Stimulated activated CD4-positive, alpha-beta T cell treated with anti-CD3 and anti-CD28 coated beads, TNF-alpha, amount 100 ng/mL, for 1 hour (primary cell): ENCODE data around the gene CADM3.

Experiments used
- DNase-seq, 3 donors: peaks; one replicate each; pipeline ENCODE4 v3.0.0-alpha.2; 2020; ENCODE audit warnings: low read depth in 3 of 3, low spot score in 1 of 3

The CADM3 gene

DNA sequence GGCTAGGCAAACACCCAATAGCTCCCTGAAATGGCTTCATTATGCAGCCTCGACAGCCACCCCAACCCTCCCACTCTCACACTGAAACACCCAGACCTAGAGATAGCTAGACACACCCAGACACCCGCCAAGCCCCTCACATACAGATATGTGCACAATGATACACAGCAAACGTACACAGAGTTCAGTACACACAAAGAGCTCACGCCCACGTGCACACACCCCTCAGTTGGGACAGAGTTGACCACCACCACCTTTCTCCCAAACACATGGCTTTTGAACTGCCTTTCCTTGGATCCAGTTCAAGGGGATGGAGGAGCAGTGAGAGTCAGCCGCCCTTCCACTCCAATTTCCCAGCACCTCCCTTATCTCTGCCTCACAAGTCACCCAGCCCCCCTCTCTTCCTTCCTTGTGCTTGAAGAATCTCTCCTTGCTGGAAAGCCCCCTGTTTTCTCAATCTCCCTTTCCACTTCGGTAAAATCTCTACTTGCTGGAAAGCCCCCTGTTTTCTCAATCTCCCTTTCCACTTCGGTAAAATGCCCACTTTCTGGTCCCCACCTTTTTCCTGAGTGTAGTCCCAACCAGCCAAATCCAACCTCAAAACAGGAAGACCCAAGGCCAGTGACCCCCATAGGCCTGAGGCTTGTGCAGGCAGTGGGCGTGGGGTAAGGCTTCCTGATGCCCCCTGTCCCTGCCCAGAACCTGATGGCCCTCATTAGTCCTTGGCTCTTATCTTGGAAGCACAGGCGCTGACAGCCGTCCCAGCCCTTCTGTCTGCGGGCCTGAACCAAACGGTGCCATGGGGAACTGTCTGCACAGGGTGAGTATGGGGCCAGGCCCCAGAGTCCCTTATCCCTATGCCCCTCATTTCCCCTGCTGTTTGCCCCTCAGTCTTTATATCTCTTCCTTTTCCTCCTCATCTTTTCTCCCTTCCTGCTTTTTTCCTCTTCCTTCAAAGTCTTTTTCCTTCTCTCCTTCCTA is 33.0 kb downstream of the CADM3 start, which contains the start of gene ACKR1:
Gene ACKR1, plus strand, starts transcription at position 715 of the 981 bp plus-strand sequence. Its CDS starts 85 bp downstream, at position 800.
- DNase-seq, result no peak

GRCh38 chr1:159205225-159205624 is 33.8 kb downstream of the CADM3 start:
- DNase-seq, result no peak

GRCh38 chr1:159206110-159206509 is 34.7 kb downstream of the CADM3 start:
- no peak for DNase-seq

GRCh38 chr1:159207080-159207479 is 35.7 kb downstream of the CADM3 start:
- DNase-seq, result no peak

- no peak for DNase-seq
Measured at GRCh38 chr1:159207774-159208173, 36.4 kb downstream of the CADM3 start.

GRCh38 chr1:159208175-159208825 is 36.9 kb downstream of the CADM3 start:
- DNase-seq, result no peak

- DNase-seq, result no peak
Measured at GRCh38 chr1:159209061-159209460, 37.6 kb downstream of the CADM3 start.

DNA sequence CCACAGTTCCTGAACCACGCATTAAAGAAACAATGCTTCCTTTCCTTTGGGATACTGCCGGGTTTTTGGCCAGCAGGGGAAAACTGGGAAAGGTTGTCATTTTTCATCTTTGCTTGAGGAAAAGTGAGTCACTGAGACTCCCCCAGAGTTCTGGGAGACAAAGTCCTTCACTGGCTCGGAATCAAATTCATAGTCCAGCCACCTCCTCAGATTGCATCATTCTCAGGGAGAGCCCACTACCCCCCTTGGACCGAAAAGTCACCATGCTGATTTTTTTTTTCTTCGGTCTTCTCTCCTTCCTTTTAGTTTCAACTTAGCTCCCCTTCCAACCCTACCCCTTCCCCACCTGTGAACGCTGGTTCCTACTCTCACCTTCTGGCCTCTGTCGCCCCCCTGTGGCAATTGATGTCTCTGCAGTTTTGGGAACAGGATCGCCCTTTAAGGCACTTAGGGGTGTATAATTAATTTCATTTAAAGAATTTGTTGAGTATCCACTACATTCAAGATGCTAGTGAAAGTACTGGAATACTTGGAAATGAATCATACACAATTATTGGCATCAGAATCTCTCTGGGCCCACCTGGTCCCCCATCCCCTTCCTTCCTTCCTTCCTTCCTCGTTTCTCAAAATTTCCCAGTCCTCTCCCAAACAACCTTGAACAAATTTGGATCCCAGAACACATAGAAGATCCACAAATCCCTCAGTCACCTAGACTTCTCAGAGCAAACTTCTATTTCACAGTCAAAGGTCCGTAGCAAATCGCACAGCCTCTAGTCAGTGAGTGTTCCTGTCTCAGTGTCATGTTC is 40.1 kb downstream of the CADM3 start:
- peak in 1 of 3 donors; percentile 37 for DNase-seq

- no peak for DNase-seq
Measured at GRCh38 chr1:159212596-159212995, 41.2 kb downstream of the CADM3 start.

DNA sequence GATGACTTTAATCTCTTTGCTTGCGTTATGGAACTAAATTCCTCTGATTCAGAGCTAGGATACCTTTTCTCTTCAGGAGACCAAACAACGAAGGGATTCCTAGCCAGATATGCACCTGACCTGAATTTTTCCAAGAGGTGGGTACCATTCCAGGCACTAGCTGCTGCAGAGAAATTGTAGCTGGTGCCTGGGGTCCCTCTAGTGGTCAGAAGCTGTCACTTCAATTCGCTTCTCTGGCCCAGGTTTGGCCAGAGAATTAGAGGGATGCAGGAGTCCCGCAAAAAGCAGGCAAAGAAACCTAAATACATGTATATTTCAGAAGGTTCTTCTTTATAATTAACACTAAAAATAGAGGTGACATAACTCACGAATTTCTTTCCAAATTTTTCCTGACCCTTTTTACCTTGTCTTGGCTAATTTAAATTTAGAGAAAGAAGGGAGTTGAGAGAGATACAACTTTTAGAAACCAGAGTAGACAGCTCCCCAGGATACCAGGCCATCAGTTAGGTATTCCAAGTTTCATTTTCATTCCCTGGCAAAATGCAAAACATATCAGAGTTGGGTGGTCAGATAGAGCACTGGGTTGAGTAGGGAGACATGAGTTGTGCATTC is 42.8 kb downstream of the CADM3 start:
- DNase-seq, result no peak

GRCh38 chr1:159218649-159219636 is 47.5 kb downstream of the CADM3 start:
- DNase-seq, result no peak

DNA sequence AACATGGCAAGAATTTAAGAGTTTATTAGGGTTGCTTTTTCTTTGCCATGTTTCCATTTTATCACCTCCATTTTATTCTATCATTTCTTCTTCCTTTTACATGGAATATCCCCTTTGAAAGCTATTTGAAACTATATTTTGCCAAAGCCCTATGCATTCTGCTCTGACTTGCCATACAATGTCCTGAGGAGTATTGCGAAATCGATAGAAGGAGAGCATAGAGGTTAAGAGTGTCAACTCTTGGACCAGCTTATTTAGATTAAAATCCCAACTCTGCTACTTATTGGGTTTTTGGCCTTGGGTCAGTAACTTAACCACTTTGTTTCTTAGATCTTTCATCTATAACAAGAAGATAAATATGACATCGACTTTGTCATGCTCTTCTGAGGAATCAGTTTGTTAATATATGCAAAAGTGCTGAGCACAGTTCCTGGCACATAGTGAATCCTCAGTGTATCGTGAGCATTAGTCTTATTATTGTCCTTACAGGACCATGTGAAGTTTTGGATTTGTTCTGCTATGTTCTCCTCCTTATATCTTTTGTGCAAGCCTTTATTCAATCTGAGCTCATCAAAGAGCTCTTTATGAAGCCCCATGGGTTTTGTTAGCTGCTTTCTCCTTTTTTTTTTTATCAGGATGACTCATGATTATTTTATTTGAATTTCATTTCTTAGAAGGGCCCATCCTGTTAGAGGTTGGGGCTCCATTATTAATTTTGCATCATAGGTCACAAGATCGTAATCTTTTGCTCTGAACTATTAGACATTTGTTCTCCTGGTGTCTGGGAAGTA is 50.9 kb downstream of the CADM3 start:
- DNase-seq, result no peak

DNA sequence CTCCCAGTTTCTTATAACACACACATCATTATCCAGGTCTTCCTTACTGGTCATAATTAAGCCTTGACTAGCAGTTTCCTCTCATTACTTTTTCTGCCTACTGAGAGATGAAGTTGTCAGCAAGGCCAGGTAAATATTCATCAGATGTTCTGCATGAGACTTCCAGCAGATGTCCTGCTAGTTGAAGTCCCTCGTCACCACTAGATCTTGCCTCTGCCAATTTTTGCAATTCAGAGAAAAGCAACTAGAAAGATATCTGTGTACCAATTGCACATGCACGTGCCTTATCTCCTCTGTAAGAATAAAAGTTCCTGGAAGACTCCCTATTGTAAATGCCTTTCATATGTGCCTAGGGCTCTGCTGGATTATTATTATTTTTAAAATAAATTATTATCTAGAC is 51.6 kb downstream of the CADM3 start:
- no peak for DNase-seq

GRCh38 chr1:159228554-159228953 is 57.1 kb downstream of the CADM3 start:
- DNase-seq, result no peak

GRCh38 chr1:159229260-159229885 is 58.0 kb downstream of the CADM3 start:
- no peak for DNase-seq

DNA sequence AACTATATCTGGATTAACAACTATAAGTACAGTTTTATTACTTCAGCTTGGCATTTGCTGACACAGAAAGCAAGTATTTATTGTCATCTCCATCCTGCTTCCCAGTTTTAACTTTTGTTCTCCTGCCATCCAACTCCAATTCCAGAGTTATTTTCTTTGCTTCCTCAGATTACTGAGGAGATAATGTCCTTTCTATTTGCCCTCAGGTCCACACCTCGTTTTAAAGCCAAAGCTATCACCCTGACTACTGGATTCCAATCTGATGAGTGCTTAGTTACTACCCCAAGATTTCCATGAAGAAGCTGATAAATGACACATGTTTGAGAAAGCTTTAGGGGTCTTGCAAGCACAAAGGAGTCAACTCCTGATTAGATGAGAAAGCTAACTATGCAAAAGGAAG is 58.5 kb downstream of the CADM3 start:
- DNase-seq, result no peak

DNA sequence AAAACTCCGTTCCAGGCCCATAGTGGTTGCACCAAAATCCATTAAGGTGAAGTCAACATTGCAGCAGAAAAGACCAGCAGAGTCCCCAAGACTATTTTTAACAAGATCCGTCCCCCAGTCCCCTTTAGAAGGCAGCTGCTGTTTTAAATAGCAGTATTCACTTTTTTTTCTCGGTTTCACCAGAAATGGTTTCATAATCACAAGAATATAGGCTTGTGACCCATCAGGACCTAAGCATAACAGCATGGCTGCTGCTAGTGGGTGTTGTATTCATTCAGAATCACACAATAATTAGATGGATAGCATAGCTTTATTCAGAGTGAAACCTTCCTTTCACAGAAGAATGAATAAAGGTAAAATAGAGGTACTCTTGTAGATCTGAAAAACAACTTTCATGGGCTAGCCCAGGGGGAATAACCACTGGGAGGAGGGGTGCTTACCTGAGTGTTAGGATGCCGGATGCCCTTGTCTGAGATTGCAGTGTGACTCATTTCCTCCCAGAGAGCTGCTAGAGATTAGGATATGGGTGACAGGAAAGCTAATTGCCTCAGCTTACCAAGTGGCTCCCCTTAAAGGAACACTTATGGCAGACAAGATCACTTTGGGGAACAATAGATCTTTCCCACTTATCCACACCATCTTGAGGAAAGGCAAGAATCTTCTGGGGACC is 68.3 kb downstream of the CADM3 start:
- DNase-seq, result no peak

GRCh38 chr1:159247266-159247665 is 75.9 kb downstream of the CADM3 start:
- DNase-seq, result no peak
